HFFc6 (cell line): ENCODE data around the gene SPACA9. TPM values are rescaled to one million over a fixed set of nuclear protein-coding genes. Genes with fewer than 3 reads are reported as not detected.

ENCODE experiments used
- DNase-seq: peaks from one replicate; pipeline ENCODE4 v3.0.0-alpha.2; 2018
- H3K27ac Mint-ChIP-seq: 2 replicates; pipeline ENCODE4 v1.8.0; 2020; ENCODE audit warnings: mild to moderate bottlenecking, mixed read lengths
- H3K27me3 Mint-ChIP-seq: 2 replicates; pipeline ENCODE4 v1.8.0; 2021; ENCODE audit warnings: mild to moderate bottlenecking, moderate library complexity, mixed read lengths; ENCODE audit not compliant: insufficient read depth
- H3K36me3 Mint-ChIP-seq: 2 replicates; pipeline ENCODE4 v1.8.0; 2021; ENCODE audit warnings: low read depth, mixed read lengths
- H3K4me1 Mint-ChIP-seq: 2 replicates; pipeline ENCODE4 v1.8.0; 2020; ENCODE audit warnings: low read depth, mixed read lengths
- H3K4me3 Mint-ChIP-seq: 2 replicates; pipeline ENCODE4 v1.8.0; 2020; ENCODE audit warnings: mild to moderate bottlenecking, moderate library complexity, mixed read lengths
- H3K9me3 Mint-ChIP-seq: 2 replicates; pipeline ENCODE4 v1.8.0; 2020; ENCODE audit warnings: mild to moderate bottlenecking, mixed read lengths
- CTCF ChIP-seq: fragments of 200-600 bp; sonication (generic); IDR thresholded peaks from 2 replicates; pipeline ENCODE4 v1.5.0; 2021; ENCODE audit warnings: antibody characterized with exemption, mild to moderate bottlenecking
- total RNA-seq, 6 experiments: library from RNA; stranded (reverse); fragmentation: NEBNext Ultra II Directional; extraction: Animal tissue kit (Norgen Biotek cat#: 25700); gene quantifications; 2 replicates in 1 of 6; 3 replicates in 5 of 6; pipeline ENCODE4 v1.2.3, GENCODE V29; 2021

Gene SPACA9
- total RNA-seq, 6 experiments from 2014 or later: 5.7 to 8.9 (median 6.3) TPM

DNA sequence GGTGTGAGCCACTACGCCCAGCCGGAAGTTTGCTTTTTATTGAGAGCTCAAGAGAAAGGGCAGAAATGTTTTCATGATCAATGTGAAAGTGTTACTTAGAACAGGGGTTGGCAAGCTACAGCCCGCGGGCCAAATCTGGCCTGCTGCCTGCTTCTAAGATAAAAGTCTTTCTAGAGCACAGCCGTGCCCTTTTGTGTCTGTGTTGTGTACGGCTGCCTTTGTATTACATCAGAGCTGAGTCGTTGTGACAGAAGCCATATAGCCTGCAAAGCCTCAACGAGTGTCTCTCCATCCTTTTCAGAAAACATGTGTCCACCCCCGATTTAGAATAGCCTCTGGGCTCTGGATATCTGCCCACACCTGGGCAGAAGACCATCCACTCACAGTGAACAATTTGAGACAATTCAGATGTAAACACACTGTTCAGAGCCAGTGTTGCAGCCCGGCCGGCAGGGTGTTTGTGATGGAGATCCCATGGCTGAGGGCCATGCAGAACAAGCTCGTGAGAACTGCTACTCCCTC, 29.5 kb upstream of the SPACA9 start:
- Mint-ChIP-seq H3K9me3 (no peaks in the 10 kb centered on the region), H3K4me1 (no peaks in the 10 kb centered on the region), H3K27ac (no peak overlapping the region), H3K36me3 (no peaks in the 10 kb centered on the region), H3K4me3 (no peak overlapping the region), H3K27me3 (peaks cover 27% of the 10 kb centered on the region)
- no peak for TF ChIP-seq CTCF
- no peak for DNase-seq

GRCh38 chr9:132853482-132853881, 25.2 kb upstream of the SPACA9 start:
- no peaks in the 10 kb centered on the region for H3K36me3 Mint-ChIP-seq
- H3K4me1 Mint-ChIP-seq: no peaks in the 10 kb centered on the region
- H3K27me3 Mint-ChIP-seq: peaks cover 31% of the 10 kb centered on the region
- no peak overlapping the region for H3K27ac Mint-ChIP-seq
- no peak for TF ChIP-seq CTCF
- H3K9me3 Mint-ChIP-seq: no peaks in the 10 kb centered on the region
- DNase-seq: no peak
- H3K4me3 Mint-ChIP-seq: no peak overlapping the region

DNA sequence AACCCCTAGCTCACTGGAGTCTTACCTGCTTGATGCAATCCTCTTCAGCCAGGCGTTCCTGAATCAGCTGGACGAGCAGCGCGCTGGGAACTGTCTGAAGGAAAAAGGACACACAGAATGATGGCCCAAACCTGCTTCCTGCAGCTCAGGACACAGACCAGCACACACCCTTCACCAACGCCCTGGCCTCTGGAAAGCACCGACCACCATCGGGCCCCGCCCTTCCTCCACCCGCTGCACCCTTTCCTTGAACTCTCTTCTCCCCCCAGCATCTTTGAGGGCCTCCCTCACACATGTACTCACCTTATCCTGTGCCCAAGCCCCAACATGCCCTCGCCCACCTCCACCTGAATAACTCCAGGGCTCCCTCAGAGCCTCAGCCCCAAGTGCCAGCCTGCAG, 23.9 kb upstream of the SPACA9 start:
- no peak overlapping the region for H3K4me3 Mint-ChIP-seq
- H3K27me3 Mint-ChIP-seq: peaks cover 42% of the 10 kb centered on the region
- no peak overlapping the region for H3K27ac Mint-ChIP-seq
- no peak for DNase-seq
- no peaks in the 10 kb centered on the region for H3K9me3 Mint-ChIP-seq
- TF ChIP-seq CTCF: no peak
- no peaks in the 10 kb centered on the region for H3K4me1 Mint-ChIP-seq
- no peaks in the 10 kb centered on the region for H3K36me3 Mint-ChIP-seq

- H3K4me1 Mint-ChIP-seq: no peaks in the 10 kb centered on the region
- TF ChIP-seq CTCF: no peak
- H3K9me3 Mint-ChIP-seq: no peaks in the 10 kb centered on the region
- DNase-seq: no peak
- no peak overlapping the region for H3K27ac Mint-ChIP-seq
- H3K36me3 Mint-ChIP-seq: no peaks in the 10 kb centered on the region
- H3K4me3 Mint-ChIP-seq: no peak overlapping the region
- H3K27me3 Mint-ChIP-seq: peaks cover 49% of the 10 kb centered on the region
These were observed 22.8 kb upstream of the SPACA9 start for GRCh38 chr9:132855904-132856303.

DNA sequence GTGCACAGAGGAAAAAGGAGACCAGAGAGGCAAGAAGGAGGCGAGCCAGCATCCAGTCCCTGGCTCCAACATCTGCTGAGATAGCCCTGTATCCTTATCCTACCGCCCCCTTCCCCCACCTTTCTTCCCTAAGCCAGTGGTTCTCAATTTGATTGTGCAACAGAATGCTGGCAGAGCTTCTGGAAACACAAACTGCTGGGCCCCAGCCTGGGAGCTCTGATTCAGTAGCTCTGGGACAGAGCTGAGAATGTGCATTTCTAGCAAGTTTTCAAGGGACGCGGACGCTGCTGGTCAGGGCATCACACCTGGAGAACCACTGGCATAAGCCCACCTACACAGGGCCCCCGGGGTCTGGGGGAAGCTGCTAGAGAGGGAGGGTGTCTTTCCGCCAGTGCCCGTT, 21.7 kb upstream of the SPACA9 start:
- Mint-ChIP-seq H3K36me3 (no peaks in the 10 kb centered on the region), H3K27ac (no peak overlapping the region), H3K9me3 (no peaks in the 10 kb centered on the region), H3K4me1 (no peaks in the 10 kb centered on the region), H3K27me3 (peaks cover 53% of the 10 kb centered on the region), H3K4me3 (no peak overlapping the region)
- DNase-seq: peak; percentile 24
- no peak for TF ChIP-seq CTCF
